ENCODE data around the gene NDE1. TPM values are rescaled to one million over a fixed set of nuclear protein-coding genes. Genes with fewer than 3 reads are reported as not detected.

The NDE1 gene
- total and polyA plus RNA-seq, 9 of the 15 experiments (the other 6 are each of a cell fraction or from before 2014, with no cell fraction given): 3.1 to 59.9 (median 30.0) TPM

- no peak for TF ChIP-seq DLX4 (CRISPR knock-in tag; IDR thresholded peaks at IDR 0.05)
- no peak for TF ChIP-seq E4F1 (CRISPR knock-in tag; IDR thresholded peaks at IDR 0.05; ENCODE audit: borderline replicate concordance)
- TF ChIP-seq ASH1L (IDR thresholded peaks at IDR 0.05; ENCODE audit: borderline replicate concordance, low read depth, partially characterized antibody): peak; percentile 30
- no peak for TF ChIP-seq ZNF584 (CRISPR knock-in tag; IDR thresholded peaks at IDR 0.05; ENCODE audit: low read depth)
- peak; percentile 90 for TF ChIP-seq RBM25 (IDR thresholded peaks at IDR 0.05; ENCODE audit: low read depth, low read length, severe bottlenecking)
- TF ChIP-seq ZNF551 (CRISPR knock-in tag; IDR thresholded peaks at IDR 0.05): no peak
- no peak for TF ChIP-seq SIN3B (IDR thresholded peaks at IDR 0.05; ENCODE audit: low read depth)
- no peak for TF ChIP-seq MCM3 (IDR thresholded peaks at IDR 0.05)
- TF ChIP-seq ZNF280B (CRISPR knock-in tag; IDR thresholded peaks at IDR 0.05): no peak
- peak; percentile 63 for TF ChIP-seq POLR2A (conservative IDR thresholded peaks at IDR 0.05)
- no peak for TF ChIP-seq HIVEP1 (CRISPR knock-in tag; IDR thresholded peaks at IDR 0.05)
- peak; percentile 7; the same call in 1 of the 2 replicates for TF ChIP-seq SMAD4 (CRISPR knock-in tag; conservative IDR thresholded peaks at IDR 0.05)
- no peak for TF ChIP-seq VEZF1 (CRISPR knock-in tag; IDR thresholded peaks at IDR 0.05)
- TF ChIP-seq ZBTB26 (CRISPR knock-in tag; IDR thresholded peaks at IDR 0.05): no peak
- 0 out of 2 replicates have a peak, but pooled peaks have one; percentile 22 for TF ChIP-seq PATZ1 (CRISPR knock-in tag; IDR thresholded peaks at IDR 0.05; ENCODE audit: borderline replicate concordance)
- peak; percentile 42; the same call in 1 of the 2 replicates for TF ChIP-seq DPF2 (IDR thresholded peaks at IDR 0.05)
- no peak; the same call in 1 of the 2 replicates for TF ChIP-seq MAFF (IDR thresholded peaks at IDR 0.05; ENCODE audit: low read length)
- TF ChIP-seq CCNT2 (IDR thresholded peaks at IDR 0.05; ENCODE audit: borderline replicate concordance, extremely low read depth, insufficient read length, low read depth, low read length): no peak
- TF ChIP-seq ZSCAN29 (IDR thresholded peaks at IDR 0.05): no peak
Measured at GRCh38 chr16:15641753-15642556, 8.1 kb upstream of the NDE1 start (continued).
